Skin epidermis (tissue), 12 donors: Measurements from ENCODE around the gene ZFP36L1.
A peak's percentile ranks its signal among the peaks of the same experiment; 100 is the strongest.
"Not testable (repeated sequence)": the region's sequence is repeated elsewhere in the genome, so short reads cannot be mapped to it uniquely, and the experiment has no call there.

ENCODE experiments used
- H3K27ac ChIP-seq, 21 experiments: fragments of 200-600 bp; sonication (generic) in 11 of 21; one replicate each; pipeline ENCODE4 v1.5.0; 2020; ENCODE audit warnings: mild to moderate bottlenecking in 3 of 21, inconsistent platforms in 2 of 21, moderate library complexity in 2 of 21
- H3K4me3 ChIP-seq, 7 experiments: fragments of 200-600 bp; sonication (generic) in 2 of 7; one replicate each; pipeline ENCODE4 v1.5.0; 2020; ENCODE audit warnings: inconsistent platforms in 2 of 7, mild to moderate bottlenecking in 2 of 7, moderate library complexity in 1 of 7

ZFP36L1 gene

DNA sequence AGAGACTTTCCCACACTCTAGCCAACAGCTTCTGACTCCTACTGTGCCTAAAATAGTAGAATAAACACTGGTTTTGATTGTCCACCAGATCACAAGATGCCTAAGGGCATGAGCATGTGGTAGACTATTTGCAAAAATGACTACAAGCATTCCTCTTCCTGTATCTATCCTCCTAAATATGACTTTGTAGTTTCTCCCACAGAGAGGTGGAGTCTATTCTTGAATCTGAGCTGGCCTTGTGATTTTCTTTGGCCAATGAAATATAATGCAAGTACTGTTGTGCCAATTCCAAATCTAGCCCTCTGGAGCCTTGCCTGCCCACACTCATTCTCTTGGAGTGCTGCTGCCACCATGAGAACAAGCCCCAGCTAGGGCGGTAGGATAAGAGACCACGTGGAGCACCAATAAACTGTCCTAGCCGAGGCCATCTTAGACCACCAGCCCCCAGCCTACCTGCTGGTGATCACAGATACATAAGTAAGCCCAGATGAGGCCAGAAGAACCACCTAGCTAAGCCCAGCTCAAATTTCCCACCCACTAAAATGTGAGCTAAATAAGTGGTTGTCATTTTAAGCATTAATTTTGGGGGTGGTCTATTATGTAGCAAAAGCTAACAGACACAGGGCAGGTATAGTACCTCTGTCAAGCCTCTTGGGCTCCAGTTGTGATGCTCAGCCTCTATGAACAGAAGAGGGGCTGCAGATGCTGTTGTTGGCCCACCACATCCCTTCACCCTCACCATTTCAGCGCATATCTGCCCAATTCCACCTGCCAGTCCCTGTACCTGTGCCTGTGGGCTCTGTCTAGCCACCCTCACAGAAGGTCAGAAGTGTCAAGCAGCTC, 17.9 kb downstream of the ZFP36L1 start:
- Histone ChIP-seq H3K27ac (peak overlapping the region in 12 of 21 experiments; percentile 11 to 78 (median 62)), H3K4me3 (no peak overlapping the region)

DNA sequence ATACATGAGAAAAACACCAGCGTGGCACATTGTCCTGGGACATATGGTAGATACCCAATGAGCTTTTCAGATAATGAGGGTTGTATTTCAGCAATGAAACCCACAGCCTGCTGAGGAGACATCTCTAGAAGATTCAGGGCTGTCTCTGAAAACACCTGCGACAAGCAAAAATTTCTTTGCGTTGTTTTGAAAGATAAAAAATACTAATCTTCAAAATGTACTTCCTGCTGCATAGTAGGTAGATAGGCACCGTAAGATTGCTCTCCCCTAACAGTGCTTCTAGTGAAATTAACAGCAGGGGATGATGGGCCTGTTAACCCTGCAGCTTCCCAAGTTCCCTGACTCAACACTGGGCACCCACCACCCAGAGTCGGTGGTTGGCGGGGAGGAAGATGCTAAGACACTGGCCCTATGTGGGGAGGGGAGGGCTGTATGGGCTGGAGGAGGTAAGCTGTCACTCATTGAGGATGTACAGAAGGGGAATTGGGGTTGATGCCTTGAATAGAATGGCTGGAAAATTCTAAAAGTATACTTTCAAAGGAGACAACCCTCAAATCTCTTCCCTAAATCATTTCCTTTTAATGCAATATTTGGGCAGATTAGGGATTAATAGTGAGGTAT, 20.0 kb downstream of the ZFP36L1 start:
- H3K4me3 ChIP-seq, result no peak overlapping the region
- H3K27ac ChIP-seq, result peak overlapping the region in 16 of 21 experiments; percentile 10 to 86 (median 62)

DNA sequence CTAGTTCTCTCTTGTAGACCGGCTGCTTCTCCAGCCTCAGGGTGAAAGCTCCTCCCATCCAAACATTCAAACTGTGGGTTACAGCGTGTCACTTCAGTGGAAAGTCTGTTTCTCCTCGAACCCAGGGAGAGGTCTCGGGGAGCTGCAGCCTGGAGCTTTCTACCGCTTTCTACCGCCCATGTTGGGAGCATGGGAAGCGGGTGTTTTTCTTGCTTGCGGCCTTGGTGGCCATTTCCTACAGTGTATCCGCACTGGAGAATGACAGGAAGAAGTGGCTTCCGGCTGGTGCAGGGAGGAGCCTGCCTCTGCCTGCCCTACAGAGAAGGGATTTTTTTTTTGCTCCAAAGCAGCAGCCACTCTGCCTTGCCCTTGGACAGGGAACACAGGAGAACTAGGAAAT, 21.2 kb downstream of the ZFP36L1 start:
- peak overlapping the region in 19 of 21 experiments; percentile 21 to 86 (median 63) for H3K27ac ChIP-seq

DNA sequence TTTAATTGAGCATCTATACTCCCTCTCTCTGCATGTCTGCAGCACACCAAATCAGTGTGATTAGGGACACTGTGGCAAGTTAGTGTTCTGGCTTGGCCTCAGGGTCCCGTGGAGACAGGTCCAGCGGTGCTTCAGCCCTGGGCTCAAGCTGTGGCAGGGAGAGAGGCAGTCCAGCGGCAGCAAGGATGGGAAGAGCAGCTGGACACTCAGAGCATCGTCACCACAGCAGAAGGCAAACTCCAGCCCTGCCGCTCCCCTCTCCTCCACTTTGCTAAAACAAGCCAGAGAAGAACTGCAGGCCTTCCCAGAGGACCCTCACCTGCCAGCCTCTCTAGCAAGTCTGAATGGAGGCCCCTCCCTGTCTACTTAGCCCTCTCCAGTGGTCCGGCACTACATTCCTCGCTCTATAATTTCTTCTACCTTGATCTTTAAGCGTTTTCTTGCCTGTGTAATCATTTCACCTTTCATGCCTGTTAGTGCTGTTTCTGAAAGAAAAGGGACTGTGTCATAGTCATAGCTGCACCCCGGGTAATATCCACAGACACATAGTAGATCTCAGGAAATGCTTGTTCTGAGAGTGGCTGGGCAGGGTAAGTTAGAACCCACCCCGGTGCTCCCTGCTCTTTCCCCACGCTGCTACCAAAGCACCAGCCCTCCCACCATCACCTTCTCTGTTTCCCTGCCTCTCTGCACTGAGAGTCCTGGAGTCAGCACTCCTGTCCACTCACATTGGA, 22.1 kb downstream of the ZFP36L1 start:
- H3K27ac ChIP-seq, result peak overlapping the region in 15 of 21 experiments; percentile 21 to 86 (median 63)
- no peak overlapping the region for H3K4me3 ChIP-seq

More for the DNA sequence above, 21.2 kb downstream of the ZFP36L1 start:
- H3K4me3 ChIP-seq, result no peak overlapping the region

DNA sequence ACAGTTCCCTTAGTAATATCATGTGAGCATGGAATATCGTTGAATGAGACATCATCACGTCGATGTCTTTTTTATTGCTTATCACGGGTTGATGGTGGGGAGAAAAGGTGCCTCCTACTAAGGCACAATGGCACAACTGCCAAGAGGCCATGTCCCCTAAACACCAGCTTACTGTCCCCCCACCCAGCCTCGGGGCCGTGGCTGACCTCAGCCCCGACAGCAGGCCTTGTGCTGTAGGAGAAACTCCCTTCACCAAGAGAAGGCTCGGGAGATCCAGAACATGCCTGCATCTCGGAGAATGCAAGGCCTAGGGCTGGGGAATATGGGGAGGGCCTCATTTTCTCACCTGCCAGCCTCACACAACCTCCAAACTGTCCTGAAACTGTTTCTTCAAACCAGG, 22.8 kb downstream of the ZFP36L1 start:
- Histone ChIP-seq H3K27ac (peak overlapping the region in 1 of 21 experiments; percentile 86), H3K4me3 (no peak overlapping the region)

DNA sequence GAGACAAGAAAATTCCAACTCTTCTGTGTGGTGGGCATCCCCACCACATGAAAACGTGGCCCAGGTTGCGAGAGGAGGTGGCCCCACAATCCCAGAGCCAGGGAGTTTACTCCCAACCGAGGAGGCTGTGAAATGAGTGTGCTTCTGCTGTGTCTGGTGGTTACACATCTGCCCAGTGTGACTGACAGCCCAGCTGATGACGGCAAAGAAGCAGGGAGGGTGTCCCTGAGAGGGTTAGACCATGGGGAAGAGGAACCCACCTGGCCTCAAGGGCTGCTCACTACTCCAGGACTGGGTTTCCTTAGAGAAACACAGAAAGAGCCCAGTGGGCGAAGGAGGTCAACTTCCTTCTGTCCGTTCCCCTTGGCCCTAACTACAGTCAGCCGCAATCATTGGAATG, 24.6 kb downstream of the ZFP36L1 start:
- Histone ChIP-seq H3K4me3 (no peak overlapping the region), H3K27ac (no peak overlapping the region)

DNA sequence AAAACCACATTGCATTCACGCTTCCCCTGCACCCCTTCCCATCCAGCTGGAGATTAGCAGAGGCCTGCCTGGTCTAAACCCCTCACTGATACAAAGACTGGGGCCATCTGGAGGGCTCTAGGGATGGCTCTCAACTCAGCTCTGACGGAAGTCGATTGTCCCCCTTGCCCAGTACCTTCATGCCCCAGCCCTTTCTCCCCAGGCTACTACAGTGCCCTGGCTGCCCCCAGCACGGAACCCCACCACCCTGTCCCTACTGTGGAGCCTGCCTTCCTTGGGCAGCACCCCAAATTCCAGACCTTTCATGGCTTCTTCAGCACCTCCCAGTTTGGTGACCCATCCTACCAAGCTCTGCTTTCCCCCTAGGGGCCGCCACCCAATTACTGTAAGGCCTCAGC, 25.6 kb downstream of the ZFP36L1 start:
- no peak overlapping the region for H3K4me3 ChIP-seq
- no peak overlapping the region for H3K27ac ChIP-seq

DNA sequence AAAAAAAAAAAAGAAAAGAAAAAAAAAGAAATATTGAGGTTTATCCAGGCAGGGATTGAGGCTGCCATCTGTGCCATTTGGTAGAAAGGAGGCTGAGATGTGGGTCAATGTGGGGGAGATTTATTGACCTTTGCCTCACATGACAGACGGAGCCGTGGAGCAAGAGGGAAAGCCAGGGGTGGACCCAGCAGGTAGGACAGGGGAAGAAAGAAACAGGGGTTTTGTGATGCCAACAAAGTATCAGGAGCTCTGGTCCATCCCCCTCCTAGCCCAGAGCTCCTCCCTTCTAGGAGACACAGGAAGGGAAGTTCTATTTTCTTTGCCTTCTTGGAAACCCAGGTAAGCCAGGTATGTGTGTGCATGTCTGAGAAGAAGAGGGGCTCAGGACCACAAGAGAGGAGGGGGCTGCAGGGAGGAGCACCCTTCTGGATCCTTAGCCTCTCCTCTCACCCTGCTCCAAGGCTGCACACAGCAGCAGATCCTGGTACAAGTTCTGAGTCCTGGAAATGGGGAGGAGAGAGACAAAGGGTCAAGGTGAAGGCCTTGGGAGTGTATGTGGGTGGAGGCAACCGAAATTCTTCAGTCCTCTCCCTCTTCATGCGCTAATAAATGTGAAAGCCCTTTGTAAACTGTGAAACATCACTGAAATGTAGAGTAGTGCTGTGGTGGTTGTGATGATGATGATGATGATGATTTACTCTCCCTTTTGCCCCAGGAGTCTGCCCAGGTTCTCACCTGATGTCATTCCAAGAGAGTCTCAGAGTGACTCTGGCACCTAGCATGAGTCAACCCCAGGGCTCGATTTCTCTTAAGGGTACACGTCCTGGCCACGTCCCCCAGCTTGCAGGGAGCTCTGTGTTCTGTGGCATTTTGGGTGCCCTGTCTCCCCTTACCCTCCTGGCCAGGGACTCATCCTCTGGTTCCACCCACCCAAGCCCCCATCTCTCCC, 26.3 kb downstream of the ZFP36L1 start:
- H3K27ac ChIP-seq, result no peak overlapping the region
- no peak overlapping the region for H3K4me3 ChIP-seq

DNA sequence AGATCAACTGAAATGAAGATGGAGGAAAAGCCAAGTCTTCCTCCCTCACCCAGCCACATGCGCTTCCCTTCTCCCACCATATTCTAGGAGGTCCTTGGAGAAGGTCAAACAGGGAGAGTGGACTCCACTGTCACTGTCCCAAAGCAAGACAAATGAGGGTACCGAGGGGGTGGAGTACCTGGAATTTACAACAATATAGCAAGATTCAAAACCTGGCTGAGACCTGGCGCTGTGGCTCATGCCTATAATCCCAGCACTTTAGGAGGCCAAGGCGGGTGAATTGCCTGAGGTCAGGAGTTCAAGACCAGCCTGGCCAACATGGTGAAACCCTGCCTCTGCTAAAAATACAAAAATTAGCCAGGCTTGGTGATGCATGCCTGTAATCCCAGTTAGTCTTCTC, 29.0 kb downstream of the ZFP36L1 start:
- H3K4me3 ChIP-seq, result not testable (repeated sequence)
- peak overlapping the region in 5 of 21 experiments; percentile 17 to 63 (median 32) for H3K27ac ChIP-seq

DNA sequence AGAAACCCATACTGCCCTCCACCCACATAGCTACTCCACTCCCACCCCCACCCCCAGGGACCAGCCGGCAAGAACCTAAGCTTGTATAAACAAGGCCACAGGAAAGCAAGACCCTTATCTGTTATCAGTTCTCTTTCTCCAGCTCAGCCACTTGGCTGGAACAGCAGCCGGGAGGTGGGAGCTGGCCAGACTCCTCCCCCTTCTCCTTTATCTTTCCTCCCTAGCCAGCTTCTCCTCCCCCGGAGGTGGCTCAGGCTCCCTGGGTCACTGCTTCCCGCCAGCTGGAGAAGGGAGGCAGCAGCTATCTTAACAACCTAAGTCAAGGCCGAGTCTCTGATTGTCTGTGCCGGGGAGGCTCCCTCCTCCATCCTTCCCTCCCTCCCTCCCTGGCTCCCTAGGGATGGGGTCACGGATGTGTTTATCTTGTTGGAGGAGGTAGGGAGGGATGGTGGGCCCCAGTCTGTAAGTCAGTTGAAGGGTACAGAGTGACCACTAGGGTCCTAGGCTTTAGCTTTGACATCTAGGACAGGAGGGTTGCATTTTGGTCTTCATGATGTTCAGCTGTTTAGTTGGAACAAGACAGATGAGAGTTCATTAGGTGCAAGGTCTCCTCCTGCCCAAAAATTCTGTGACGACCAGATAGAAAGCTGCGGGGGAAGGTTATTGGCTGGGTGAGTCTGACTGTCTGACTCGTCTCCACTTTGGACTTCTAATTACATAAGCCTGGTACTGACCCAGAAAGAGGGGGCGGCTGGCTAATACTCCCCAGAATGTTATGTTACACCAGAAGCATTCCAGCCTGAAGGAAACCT, 29.7 kb downstream of the ZFP36L1 start:
- H3K4me3 ChIP-seq, result no peak overlapping the region
- H3K27ac ChIP-seq, result peak overlapping the region in 10 of 21 experiments; percentile 30 to 66 (median 49)

DNA sequence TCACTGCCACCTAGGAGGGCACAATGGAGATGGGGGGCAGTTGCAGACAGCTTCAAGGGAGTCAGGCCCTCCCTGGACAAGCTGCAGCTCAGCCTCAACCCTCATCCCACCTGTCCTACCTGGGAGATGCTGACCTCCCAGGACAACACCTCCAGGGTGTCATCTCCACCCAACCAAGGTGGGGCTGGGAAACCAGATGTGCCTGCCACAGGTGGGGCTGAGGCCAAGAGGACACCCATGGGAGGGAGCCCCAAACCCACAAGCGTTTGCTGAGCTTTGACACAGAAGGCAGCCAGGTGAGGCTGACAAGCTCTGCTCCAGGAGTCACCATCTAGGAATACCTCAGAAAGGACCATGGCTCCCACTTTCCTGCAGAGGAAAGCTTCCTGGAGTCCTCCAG, 31.5 kb downstream of the ZFP36L1 start:
- H3K27ac ChIP-seq, result no peak overlapping the region
- no peak overlapping the region for H3K4me3 ChIP-seq

DNA sequence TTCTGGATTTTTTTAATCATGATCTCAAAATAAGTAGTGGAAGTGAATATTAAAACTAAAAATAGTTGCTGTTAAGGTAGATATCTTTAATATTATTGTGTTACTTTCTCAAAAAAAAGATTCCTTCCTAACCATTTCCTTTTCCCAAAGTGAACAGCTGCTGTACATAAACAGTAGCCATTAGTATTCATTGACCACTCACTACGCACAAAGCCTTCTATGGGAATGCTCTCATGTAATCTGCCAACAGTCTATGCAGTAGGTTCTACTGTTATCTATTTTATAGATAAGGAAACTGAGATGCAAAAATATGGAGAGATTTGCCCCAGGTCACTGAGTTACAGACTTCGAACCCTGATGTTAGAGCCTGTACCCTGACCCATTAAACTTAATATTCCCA, 32.1 kb downstream of the ZFP36L1 start:
- Histone ChIP-seq H3K27ac (no peak overlapping the region), H3K4me3 (no peak overlapping the region)

DNA sequence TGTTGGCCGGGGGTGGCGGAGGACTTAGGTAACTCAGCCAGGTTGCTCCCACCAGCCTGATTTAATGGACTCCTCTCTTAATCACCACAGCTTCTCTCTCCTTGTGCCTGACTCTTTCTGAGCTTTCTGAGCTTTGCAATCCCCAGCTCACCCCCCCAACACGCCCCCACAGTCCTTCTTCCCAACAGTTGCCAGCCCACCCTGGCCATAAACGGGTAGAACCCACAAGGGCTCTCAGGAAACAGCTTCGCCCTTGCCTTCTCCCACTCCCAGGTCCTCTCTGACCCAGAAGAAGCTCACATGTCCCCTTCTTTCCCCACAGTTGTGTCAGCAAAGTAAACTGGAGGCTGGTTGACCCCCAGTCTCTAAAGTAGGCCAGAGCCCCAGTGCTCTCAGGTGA, 32.9 kb downstream of the ZFP36L1 start:
- peak overlapping the region in 2 of 21 experiments; percentile 7 to 26 for H3K27ac ChIP-seq
- H3K4me3 ChIP-seq, result no peak overlapping the region

DNA sequence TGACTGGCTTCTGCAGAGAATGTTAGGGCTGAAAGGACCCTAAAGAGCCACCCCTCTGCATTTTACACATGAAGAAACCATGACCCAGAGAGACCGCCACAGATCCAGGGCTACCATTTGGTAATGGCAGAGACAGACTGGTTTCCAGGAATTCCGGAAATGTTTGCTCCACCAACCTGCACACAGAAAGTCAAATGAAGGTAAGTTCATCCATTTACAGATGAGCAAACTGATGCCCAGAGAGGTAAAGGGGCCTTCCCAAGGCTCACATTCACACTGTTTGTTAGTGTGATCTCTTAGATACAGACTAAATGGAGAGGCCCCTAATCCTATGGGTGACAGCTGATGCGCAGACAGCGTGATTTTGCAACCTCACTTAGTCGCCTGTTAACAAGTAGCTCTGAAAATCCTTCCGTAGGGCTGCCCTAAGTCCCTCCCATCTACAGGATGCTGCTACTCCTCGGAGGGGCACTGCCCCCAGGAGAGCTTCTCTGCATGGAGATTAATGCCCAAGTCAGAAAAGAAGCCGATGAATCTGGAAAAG, 33.8 kb downstream of the ZFP36L1 start:
- Histone ChIP-seq H3K27ac (peak overlapping the region in 1 of 21 experiments; percentile 60), H3K4me3 (no peak overlapping the region)

DNA sequence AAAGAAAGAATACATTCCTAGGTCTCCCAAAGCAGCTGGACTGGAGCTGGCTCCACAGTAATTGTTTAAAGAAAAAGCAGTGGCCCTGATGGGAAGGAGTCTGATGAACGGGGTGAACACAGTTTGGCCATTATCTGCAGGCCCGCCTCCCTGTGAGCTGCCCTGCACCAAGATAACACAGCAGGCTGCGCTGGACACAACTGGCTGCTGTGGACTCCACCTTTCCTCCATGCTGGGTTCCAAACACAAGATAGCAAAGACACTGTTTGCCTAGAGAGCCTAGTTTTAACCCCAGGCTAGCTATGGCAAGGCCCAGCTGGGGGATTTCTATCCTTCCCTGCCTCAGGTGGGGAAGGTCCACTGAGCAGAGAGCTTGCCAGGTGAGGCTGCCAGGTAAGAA, 34.6 kb downstream of the ZFP36L1 start:
- peak overlapping the region in 10 of 21 experiments; percentile 2 to 73 (median 54) for H3K27ac ChIP-seq
- H3K4me3 ChIP-seq, result no peak overlapping the region

DNA sequence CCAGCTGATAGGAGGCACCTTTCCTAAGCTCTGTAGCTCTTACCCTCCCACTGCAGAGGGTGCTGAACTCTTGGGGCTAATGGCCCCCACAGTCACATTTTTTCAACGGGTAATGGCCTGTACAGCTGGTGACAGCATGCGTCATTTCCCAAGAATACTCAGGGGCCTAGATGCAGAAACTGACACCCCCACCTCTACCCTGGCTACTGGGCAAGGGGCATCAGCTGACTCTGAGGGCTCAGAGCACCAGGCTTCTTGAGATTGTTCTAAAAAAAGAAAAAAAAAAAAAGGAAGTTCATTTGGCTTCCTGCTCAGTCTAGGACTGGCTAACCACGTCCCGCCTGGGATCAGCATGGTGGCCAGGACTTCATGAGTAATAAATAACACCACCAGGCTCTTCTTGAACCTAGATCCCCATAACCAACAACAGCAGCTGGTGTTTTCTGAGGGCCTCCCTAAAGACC, 35.2 kb downstream of the ZFP36L1 start:
- H3K4me3 ChIP-seq, result no peak overlapping the region
- peak overlapping the region in 11 of 21 experiments; percentile 2 to 73 (median 55) for H3K27ac ChIP-seq

DNA sequence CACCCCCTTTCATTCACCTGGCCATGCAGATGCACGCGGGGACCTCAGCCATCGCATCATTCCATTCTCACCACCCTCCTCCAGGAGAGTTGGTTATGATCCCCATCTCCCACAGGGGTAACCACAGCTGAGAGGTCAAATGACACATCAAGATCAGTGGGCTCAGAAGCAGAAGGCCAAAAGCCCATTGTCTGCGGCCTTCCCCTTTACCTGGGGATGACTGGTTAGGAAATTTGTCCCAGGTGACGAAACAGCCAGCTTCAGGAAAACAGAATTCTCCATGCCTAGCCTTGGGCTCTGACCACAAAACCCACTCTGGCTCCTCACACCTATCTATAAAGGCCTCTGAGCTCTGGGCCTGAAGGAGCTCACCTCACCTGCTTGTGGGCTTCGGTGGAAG, 36.1 kb downstream of the ZFP36L1 start:
- H3K27ac ChIP-seq, result peak overlapping the region in 8 of 21 experiments; percentile 23 to 73 (median 52)

DNA sequence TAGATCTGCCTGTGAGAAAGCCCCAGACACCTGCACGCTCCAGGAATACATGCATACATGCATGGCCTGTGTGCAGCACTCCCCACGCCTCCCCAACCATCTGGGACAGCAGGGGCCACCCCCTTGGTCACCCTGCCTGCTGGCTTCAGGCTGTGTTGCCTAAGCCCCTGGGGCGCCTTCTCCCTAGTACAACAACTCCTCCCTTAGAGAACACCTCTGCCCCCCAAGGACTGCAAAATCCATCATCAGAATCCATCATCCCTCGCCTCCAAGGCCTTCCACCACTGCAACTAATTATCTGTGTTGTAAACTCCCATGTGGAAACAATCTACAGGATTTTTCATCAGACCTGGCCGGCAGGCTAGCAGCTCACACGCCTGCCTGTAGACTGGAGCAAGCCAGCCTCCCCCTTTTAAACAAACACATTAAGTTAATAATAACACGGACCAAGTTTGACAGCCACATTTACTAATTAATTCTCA, 36.8 kb downstream of the ZFP36L1 start:
- peak overlapping the region in 1 of 21 experiments; percentile 26 for H3K27ac ChIP-seq
- H3K4me3 ChIP-seq, result no peak overlapping the region

More for the DNA sequence above, 36.1 kb downstream of the ZFP36L1 start:
- no peak overlapping the region for H3K4me3 ChIP-seq
